GM19023 (cell line): ENCODE measurements around the gene CLCN7.

Experiments
- ATAC-seq: cut with Tn5 transposase; IDR thresholded peaks from one replicate; pipeline ENCODE4 v1.9.1; 2021; ENCODE audit warnings: mild to moderate bottlenecking, moderate library complexity; ENCODE audit not compliant: unreplicated experiment

Gene CLCN7, protein sequence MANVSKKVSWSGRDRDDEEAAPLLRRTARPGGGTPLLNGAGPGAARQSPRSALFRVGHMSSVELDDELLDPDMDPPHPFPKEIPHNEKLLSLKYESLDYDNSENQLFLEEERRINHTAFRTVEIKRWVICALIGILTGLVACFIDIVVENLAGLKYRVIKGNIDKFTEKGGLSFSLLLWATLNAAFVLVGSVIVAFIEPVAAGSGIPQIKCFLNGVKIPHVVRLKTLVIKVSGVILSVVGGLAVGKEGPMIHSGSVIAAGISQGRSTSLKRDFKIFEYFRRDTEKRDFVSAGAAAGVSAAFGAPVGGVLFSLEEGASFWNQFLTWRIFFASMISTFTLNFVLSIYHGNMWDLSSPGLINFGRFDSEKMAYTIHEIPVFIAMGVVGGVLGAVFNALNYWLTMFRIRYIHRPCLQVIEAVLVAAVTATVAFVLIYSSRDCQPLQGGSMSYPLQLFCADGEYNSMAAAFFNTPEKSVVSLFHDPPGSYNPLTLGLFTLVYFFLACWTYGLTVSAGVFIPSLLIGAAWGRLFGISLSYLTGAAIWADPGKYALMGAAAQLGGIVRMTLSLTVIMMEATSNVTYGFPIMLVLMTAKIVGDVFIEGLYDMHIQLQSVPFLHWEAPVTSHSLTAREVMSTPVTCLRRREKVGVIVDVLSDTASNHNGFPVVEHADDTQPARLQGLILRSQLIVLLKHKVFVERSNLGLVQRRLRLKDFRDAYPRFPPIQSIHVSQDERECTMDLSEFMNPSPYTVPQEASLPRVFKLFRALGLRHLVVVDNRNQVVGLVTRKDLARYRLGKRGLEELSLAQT

DNA sequence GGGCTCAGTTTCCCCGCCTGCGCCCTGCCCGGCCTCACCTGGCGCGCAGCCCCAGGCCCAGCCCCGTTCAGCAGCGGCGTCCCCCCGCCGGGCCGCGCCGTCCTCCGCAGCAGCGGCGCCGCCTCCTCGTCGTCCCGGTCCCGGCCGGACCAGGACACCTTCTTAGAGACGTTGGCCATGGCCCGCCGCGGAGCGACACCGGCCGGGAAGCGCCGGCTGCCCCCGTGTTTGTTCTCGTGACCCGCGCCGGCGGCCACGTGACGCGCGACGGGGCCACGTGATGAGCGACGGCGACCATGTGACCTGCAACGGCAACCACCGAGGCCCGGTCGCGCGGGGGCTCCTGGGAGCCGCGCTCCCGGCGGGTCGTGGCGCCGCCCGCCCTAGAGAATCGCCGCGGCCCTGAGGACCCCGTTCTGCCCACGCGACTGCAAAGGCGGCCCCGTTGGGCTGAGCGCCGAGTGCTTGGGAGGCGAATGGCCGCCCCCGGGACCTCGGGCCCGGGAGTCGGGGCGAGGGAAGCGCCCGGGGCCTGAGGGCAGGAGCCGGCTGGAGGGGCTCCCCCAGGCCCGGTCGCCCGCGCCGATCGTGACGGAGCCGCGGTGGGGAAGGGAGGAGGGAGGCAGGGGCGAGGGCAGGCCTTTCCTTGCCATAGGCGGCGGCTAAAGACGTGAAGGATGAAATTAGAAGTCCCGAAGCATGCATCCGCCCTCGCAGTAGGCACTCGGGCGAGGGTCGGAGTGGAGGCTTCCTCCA is at the start of gene CLCN7:
CLCN7 (minus strand) TSS at position 233 of the 756 bp plus-strand sequence; CDS start at position 179, 54 bp downstream.
- ATAC-seq, result peak; percentile 86

DNA sequence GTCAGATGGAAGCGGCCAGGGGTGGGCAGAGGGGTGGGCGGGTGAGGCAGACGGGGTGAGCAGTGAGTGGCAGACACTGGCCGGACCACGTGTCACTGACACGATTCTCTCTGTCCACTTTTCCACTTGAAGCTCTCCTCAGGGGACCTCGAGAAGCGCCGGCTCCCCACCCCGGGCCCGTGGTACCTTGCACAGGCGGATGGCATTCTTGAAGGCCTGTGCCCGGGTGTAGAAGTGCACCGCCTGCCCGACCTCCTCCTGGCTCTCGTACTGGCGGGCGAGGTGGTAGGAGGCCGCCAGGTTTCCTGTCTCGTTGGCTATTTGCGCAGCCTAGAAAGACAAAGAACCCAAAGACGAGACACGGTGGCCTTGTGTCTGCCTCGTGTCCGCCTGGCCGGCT is 49.5 kb upstream of the CLCN7 start:
- no peak for ATAC-seq

DNA sequence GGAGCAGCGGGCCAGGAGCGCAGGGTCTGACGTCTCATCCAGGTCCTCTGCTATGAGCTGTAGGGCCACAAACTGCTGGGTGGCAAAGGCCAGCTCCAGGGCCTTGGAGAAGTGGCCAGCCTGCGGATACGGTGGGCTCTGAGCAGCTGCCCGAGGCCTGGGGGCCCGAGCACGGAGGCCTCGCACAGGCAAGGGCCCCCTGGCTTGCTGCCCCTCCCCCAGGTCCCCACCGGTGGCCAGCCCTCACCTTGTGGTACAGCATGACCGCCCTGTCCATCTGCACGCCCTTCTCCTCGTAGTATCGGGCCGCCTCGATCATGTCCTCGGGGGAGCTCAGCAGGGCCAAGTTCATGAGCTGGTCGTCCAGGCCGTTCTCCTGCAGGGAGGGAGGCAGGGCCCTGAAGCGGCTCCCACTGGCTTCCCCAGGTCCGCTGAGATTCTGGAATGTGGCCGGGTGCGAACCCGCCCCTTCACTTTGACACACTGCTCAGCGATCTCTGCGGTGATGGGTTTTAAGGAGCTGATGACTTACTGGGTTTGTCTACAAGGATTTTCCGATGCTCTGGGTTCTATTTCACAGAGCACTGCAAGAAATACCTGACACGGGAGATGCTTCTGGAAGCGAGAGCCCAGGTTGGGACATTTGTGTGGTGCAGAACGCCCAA is 48.9 kb upstream of the CLCN7 start:
- no peak for ATAC-seq

DNA sequence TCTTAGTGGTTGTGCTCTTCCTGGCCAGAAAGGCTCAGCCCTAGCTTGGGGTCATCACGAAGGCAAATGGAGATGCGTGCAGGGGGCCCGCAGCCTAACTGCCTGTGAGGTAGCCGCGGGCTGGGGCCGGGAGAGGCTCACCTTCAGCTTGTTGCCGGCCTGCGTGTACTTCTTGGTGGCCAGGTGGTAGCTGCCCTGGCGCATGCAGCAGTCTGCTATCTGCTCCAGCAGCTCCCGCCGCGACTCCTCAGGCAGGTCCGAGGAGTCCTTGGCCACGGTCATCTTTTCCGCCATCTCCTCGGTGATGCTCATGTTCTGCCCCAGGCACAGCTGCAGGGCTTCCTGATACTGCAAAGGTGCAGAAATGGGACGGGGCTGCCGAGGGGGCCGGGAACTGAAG is 45.6 kb upstream of the CLCN7 start:
- no peak for ATAC-seq

DNA sequence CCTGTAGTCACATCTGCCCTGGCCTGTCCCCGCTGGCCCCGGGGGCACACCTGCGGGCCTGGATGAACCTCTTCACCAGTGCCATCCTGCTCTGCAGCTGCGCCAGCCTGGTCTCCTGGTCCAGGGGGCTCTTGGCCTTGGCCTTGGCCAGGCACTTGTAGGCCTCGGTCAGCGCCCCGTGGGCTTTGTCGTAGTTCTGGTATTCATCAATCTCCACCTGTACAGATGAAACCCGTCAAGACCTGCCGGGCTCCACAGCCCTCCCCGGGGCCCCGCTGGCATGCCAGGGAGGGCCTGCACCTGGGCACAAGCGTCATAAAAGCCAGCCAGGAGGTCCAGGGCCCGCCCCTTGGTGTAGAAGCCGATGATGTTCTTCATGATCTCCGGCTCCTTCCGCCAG is 45.0 kb upstream of the CLCN7 start:
- no peak for ATAC-seq

DNA sequence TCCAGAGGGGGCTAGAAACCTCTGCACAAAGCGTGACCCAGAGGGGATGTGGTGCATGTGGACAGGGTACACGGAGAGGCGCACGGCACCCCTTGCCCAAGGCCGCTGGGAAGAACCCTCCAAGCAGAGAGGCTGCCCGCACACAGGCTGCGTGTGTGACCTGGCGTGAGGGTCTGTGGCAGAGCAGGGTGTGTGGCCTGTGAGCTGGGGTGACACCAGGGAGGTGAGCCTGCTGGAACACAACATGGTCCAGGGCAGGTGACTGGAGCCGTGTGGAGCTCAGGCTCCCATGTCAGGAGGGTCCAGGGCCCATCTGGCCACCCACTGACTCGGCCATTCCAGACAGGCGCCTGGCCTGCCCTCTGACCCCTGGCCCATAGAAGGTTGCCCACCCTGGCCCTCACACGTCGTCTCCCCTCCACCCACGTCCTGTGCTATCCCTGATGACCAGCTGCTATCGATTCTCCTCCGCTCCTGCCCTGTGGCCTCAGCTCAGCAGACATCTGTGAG is 43.9 kb upstream of the CLCN7 start:
- no peak for ATAC-seq

DNA sequence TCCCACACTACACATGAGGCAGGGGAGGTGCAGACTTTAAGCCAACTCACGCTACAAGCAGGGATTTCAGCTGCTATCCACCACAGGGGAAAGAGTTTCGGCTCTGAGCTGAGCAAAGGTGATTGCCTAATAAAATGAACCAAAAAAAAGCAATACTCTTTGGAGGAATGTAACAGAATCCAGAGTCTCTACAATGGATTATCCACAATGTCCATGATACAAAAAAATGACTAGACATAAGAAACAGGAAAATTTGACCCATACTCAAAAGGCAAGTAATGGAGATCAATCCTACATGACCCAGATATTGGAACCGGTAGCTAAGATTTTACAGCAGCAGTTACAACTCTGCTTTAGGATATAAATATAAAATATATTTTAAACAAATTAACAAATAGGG is 39.7 kb upstream of the CLCN7 start:
- ATAC-seq, result no peak

DNA sequence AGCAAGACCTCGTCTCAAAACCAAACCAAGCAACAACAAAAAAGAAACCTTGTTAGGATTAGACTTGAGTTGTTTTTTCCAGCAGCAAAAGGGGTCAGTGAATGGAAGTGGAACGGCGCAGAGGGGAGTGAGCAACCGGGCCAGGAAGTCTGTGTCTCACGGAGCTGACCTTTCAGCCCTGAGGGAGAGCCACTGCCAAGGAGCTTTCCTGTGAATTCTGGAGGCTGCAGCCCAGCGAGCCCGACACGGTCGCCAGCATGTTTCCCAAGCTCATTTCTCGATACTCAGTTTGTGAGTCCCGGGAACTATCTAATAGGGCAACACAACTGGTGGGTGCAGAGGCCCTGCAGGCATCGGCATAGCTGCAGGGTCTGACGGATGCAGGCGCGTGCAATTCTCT is 37.9 kb upstream of the CLCN7 start:
- ATAC-seq, result no peak

DNA sequence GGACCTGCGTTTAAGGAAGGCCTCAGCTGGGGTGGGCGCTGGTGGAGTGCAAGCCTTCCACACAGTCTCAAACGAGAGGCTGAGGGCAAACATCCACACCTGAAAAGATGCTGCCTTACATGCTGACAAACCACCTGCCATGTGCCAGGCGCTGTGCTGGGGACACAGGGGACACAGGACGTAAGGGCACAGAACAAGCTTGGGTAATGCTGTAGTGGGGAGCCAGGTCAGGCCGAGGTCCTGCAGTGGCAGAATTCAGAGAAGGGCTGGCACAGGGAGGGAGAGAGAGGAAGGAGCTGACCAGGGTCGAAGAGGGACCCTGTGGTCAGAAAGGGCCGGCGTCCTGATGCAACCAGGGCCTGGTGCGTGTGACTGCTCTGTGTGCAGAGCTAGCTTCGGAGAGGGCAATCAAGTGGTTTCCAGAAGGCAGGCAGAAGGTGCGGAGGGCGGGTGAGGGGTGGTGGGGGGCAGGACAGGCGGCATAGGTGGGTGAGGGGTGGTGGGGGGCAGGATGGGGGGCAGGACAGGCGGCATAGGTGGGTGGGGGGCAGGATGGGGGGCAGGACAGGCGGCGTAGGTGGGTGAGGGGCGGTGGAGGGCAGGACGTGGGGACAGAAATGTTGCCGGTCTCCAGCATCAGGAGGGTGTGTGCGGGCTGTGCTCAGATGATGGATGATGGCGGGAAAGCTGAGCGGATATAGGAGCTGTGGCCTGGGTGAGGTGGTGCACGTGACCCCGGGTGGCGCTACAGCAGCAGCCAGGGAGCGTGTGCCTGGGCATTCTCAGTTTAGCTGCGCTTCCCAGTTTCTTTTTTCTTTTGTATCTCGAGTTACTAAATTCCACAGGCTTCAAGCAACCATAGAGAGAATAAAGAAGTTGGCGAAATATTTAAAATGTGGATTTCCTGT is 37.1 kb upstream of the CLCN7 start:
- no peak for ATAC-seq

DNA sequence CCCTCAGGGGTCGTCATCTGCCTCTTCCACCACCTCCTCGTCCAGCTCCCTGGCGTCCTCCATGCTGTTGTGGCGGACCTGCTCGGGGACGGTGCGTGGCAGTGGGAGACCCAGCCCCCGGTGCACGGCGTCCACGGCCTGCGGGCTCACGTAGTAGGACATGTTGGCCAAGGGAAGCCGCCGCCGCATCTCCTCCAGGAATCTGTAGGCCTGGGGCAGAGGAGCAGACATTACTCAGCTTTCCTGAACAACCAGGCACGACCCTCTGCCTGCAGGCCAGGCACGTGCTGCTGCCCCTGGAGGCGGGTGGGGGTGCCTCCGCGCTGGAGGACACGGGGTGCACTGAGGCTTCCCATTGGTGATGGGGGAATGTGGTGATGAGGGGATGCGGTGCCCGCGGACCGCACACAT is 36.1 kb upstream of the CLCN7 start:
- no peak for ATAC-seq

DNA sequence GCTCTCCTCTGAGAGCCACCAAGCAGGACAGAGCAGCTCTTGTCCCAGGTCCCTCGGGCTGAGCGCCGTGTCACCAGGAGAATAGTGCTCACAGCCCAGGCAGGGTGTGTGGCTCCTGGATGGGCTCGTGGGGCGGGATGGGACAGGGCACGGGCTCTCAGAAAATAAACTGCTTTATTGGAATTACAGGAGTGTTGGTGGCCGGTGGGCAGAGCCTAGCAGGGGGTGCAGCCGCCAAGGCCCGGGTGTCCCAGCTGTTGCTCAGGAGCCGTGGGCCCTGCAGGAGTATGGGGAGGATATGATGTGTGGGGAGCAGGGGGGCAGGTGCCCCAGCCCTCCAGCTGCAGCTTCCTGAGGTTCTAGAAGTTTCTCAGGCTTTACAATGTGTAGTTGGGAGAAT is 35.4 kb upstream of the CLCN7 start:
- no peak for ATAC-seq

DNA sequence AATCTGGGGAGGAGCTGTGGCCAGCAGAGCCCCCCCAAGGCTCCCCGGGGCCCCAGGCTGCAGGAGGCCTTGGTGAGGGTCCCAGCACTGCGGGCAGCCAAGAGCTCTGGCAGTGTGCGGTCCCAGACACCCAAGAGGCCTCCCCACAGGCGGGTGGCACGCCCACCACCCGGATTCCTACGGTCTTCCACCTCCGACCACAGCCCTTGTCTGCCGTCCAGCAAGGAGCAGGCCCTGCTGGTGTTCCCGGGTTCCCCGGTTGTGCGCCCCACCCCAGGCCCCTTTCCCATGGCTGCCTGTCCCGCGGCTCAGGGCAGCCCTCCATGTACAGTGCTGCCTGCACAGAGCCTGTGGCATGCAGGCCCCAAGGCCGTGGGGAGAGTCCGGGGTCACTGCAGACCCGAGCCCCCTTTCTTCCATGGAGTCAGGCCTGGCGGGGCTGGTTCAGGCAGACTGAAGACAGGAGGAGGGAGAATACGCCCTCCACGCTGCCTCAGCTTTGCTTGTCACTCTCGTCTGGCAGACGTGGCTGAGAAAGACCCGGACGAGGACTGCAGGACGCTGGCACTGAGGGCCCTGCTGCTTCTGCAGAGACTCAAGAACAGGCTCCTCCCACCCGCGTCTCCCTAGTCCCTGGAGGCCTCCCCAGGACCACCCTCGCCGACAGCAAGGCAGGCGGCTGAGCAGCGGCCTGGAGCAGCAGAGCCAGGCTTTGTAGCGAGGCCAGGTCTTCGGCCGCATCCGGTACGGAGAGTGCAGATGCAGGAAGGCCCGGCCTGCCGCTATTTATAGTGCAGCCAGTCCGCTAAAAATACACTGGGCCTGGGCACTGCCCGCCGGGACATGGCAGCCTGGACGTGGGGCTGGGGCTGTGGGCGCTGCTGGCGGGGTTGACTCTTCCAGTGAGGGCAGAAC is 34.7 kb upstream of the CLCN7 start:
- ATAC-seq, result no peak

DNA sequence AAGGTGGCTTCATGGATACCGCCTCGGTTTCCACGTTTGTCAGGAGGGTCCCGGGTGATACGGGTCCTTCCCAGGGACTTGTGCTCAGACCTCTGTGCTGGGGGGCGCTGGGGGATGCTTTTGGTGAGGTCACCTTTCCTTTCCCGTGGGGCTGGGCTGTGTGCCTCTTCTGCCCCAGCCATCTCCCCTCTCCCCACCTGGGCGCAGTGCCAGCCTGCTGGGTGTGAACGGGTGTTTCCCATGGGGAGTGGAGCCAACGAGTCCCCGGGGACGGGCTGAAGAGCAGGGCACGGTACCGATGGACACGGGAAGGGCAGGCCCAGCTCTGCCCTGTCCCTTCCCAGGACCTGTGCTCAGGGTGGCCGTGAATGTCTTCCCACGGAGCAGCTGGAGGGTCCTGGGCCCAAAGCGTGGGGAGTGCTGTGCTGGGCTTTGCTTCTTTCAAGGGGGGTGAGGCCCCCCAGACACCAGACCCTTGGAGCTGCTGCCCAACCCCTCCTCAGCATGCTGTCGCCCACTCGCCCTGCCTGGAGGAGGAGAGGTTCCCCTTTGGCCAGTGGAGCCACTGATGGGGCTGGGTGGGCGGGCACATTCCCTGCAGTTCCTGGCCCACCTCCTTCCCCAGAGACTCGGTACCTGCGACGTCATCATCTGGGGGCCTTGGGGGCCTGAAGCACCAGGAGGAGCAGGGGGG is 33.8 kb upstream of the CLCN7 start:
- no peak for ATAC-seq

DNA sequence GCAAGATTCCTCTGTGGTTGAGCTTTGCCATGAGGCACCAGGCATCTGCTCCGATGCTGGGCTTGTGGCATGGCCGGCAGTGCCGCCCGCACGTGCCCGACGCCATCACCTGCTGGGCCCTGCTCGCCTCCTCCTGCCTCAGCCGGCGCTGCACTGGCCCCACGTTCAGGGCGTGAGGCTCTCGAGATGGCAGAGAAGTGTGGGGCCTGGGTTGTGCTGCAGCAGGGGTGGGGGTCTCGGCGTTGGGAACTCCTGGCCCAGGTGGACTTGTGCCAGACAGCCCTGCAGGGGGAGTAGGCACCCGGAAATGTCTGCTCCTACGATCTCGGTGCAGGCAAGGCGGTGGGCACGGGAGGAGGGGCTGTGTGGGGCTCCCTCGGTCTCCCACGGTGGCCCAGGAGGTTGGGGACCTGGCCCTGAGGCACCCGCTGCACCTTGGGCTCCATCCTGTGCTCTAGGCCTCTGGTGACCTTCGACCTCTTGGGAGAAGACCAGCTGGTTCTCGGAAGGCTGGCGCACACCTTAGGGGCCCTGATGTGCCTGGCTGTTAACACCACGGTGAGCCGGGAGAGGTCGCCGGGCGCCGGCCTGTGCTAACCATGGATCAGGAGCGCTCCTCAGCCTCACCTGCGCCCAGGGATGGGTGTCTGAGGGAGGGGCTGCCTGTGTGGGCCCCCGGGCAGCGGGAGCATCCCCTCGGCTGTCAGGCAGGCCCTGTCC is 31.8 kb upstream of the CLCN7 start:
- ATAC-seq, result no peak

DNA sequence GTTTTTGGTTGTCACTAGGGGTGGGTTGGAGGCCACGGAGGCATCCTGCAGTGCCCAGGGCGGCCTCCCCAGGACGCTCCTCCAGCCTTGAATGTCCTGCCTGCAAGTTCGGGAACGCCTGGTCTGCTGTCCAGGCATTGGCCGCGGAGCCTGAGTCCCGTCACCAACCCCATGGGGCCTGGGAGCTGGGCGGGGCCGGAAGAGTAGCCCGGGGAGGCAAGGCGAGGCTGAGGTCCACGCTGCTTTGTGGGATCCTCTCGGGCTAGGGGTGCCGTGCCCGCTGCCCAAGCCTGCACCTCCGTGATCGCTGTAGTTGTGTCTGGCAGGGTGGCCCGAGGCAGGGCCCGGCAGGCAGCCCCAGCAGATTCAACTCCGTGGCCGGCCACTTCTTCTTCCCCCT is 31.1 kb upstream of the CLCN7 start:
- ATAC-seq, result no peak

DNA sequence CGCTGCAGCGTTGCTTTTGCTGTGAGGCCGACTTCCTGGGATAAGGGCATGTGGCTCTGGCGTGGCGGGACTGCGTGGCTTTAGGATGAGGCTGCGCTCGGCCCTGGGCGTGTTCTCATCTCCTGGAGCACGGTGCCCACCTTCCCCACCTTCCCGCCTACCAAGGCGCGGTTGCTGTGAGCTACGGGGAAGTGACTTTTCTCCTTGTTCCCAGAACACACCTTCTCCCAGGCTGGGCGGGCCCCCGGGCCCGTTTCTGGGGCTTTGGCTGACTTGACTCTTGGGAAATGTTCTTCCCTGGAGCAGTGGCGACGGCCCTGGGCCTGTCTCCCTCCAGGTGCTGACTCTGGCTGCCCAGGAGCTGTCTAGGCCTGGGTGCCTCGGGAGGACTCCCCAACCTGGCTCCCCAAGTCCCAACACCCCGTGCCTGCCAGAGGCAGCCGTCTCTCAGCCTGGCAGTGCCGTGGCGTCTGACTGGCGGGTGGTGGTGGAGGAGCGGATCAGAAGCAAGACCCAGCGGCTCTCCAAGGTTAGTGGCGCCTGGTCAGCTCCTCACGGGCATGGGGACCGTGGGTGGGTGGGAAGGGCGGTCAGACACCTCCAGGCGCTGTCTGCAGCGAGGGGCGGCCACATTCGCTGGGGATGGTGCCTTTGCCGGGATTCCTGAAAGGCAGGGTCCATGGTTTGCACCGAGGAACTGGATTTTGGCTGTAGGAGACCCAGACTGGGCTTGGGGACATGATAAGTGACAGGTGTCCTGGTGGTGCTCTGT is 30.4 kb upstream of the CLCN7 start:
- ATAC-seq, result no peak
